Osteoblast (primary cell): Measurements from ENCODE around the gene TAC3. TPM values are rescaled to one million over a fixed set of nuclear protein-coding genes. Genes with fewer than 3 reads are reported as not detected.

Source experiments
- DNase-seq: peaks from one replicate; pipeline ENCODE4 v3.0.0; 2011; ENCODE audit warnings: low spot score, mixed read lengths; ENCODE audit not compliant: insufficient read length; ENCODE audit errors: missing footprints
- H2AFZ ChIP-seq: 2 replicates; pipeline ENCODE4 v1.6.0; 2011; ENCODE audit warnings: mild to moderate bottlenecking, low read length
- H3K27ac ChIP-seq: 2 replicates; pipeline ENCODE4 v1.5.1; 2011; ENCODE audit warnings: mild to moderate bottlenecking, low read depth, low read length, moderate library complexity
- H3K27me3 ChIP-seq: 2 replicates; pipeline ENCODE4 v1.6.0; 2012; ENCODE audit warnings: mild to moderate bottlenecking, control low read depth, inconsistent platforms, low read length, moderate library complexity; ENCODE audit not compliant: insufficient read depth
- H3K36me3 ChIP-seq: 2 replicates; pipeline ENCODE4 v1.5.1; 2011; ENCODE audit warnings: mild to moderate bottlenecking, low read length, control low read depth, moderate library complexity; ENCODE audit not compliant: insufficient read depth
- H3K4me1 ChIP-seq: 2 replicates; pipeline ENCODE4 v1.5.1; 2011; ENCODE audit warnings: mild to moderate bottlenecking, low read length, control low read depth, moderate library complexity; ENCODE audit not compliant: insufficient read depth
- H3K4me2 ChIP-seq: 2 replicates; pipeline ENCODE4 v1.6.0; 2011; ENCODE audit warnings: mild to moderate bottlenecking, low read length; ENCODE audit not compliant: insufficient read depth
- H3K4me3 ChIP-seq: fragments of 200-600 bp; sonication (generic); 3 replicates; pipeline ENCODE4 v1.5.1; 2012; ENCODE audit warnings: mild to moderate bottlenecking, low read length, inconsistent platforms; ENCODE audit not compliant: insufficient read depth
- H3K79me2 ChIP-seq: 2 replicates; pipeline ENCODE4 v1.6.0; 2012; ENCODE audit warnings: mild to moderate bottlenecking, low read length, control low read depth, inconsistent platforms; ENCODE audit not compliant: insufficient read depth
- H3K9me3 ChIP-seq: 2 replicates; pipeline ENCODE4 v1.5.1; 2011; ENCODE audit warnings: low read depth, low read length, control low read depth
- H4K20me1 ChIP-seq: 2 replicates; pipeline ENCODE4 v1.6.0; 2012; ENCODE audit warnings: mild to moderate bottlenecking, low read length, control low read depth; ENCODE audit not compliant: insufficient read depth
- total RNA-seq: library from RNA; depleted of rRNA; stranded (reverse); fragments of >200 nt; gene quantifications from 2 replicates; pipeline ENCODE4 v1.2.3, GENCODE V29; 2012
- TF ChIP-seq, protein P1 (sequence below): IDR thresholded peaks from 2 replicates; pipeline ENCODE4 v1.5.1; 2011; ENCODE audit warnings: mild to moderate bottlenecking, low read depth, low read length, moderate library complexity; ENCODE audit errors: extremely low read depth

TAC3 gene
- total RNA-seq, 1 donor: not detected

DNA sequence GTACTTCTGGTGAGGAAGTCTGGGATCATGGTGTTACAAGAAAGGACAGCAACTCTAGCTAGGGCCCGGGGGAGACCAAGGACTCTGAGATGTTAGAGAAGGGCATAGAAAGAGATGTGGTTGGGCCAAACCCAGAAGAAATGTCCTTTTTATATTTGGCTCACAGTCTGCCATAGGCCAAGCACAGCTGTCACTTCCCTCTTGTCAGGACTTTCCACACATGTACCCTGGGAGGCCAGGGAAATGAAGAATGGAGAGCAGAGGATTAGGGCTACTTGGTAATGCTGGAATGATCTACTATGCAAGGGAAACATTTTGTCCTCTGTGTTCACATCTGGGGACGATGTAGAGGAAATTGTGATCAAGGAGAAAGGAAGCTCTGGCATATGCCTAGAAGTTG, 24.4 kb upstream of the TAC3 start:
- no peak for DNase-seq
- no peaks in the 10 kb centered on the region for H3K36me3 ChIP-seq

DNA sequence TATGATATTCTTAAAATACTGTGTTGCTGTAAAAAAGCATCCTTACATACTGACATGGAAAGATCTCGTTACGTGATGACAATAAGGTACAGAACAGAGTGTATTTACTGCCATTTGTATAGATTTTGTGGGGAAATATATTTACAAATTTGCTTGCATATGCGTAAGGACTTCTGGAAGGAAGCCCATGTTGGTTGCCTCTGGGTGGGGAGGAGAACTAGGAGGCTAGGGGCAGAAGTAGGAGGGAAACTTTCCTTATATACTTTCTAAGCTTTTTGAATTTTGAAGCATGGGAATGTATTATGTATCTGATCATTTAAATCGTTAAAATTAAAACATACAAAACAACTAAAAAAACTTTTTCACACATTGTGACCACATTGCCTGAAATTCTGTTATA, 23.9 kb upstream of the TAC3 start:
- H3K9me3 ChIP-seq: no peaks in the 10 kb centered on the region

More for the DNA sequence above, 24.4 kb upstream of the TAC3 start:
- Histone ChIP-seq H3K4me3 (no peak overlapping the region), H3K27me3 (peaks cover 44% of the 10 kb centered on the region), H4K20me1 (no peaks in the 10 kb centered on the region), H3K4me2 (no peak overlapping the region), H3K9me3 (no peaks in the 10 kb centered on the region), H3K79me2 (no peaks in the 10 kb centered on the region), H3K27ac (no peak overlapping the region), H2AFZ (no peak overlapping the region), H3K4me1 (no peaks in the 10 kb centered on the region)
- TF ChIP-seq, protein P1, sequence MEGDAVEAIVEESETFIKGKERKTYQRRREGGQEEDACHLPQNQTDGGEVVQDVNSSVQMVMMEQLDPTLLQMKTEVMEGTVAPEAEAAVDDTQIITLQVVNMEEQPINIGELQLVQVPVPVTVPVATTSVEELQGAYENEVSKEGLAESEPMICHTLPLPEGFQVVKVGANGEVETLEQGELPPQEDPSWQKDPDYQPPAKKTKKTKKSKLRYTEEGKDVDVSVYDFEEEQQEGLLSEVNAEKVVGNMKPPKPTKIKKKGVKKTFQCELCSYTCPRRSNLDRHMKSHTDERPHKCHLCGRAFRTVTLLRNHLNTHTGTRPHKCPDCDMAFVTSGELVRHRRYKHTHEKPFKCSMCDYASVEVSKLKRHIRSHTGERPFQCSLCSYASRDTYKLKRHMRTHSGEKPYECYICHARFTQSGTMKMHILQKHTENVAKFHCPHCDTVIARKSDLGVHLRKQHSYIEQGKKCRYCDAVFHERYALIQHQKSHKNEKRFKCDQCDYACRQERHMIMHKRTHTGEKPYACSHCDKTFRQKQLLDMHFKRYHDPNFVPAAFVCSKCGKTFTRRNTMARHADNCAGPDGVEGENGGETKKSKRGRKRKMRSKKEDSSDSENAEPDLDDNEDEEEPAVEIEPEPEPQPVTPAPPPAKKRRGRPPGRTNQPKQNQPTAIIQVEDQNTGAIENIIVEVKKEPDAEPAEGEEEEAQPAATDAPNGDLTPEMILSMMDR: no peak

GRCh38 chr12:57039016-57039798, 22.9 kb upstream of the TAC3 start:
- Histone ChIP-seq H3K27ac (no peak overlapping the region), H3K4me1 (no peaks in the 10 kb centered on the region), H2AFZ (no peak overlapping the region), H3K36me3 (no peaks in the 10 kb centered on the region), H3K4me3 (no peak overlapping the region), H4K20me1 (no peaks in the 10 kb centered on the region), H3K9me3 (no peaks in the 10 kb centered on the region), H3K4me2 (no peak overlapping the region), H3K27me3 (peaks cover 48% of the 10 kb centered on the region), H3K79me2 (no peaks in the 10 kb centered on the region)
- DNase-seq: no peak
- TF ChIP-seq, protein P1: no peak

More for the DNA sequence above, 23.9 kb upstream of the TAC3 start:
- TF ChIP-seq, protein P1: no peak
- H4K20me1 ChIP-seq: no peaks in the 10 kb centered on the region
- H3K4me3 ChIP-seq: no peak overlapping the region
- H2AFZ ChIP-seq: no peak overlapping the region
- no peak overlapping the region for H3K4me2 ChIP-seq
- no peaks in the 10 kb centered on the region for H3K36me3 ChIP-seq
- H3K4me1 ChIP-seq: no peaks in the 10 kb centered on the region
- no peak overlapping the region for H3K27ac ChIP-seq
- no peaks in the 10 kb centered on the region for H3K79me2 ChIP-seq
- DNase-seq: no peak
- peaks cover 45% of the 10 kb centered on the region for H3K27me3 ChIP-seq

GRCh38 chr12:57037264-57037663, 20.9 kb upstream of the TAC3 start:
- Histone ChIP-seq H3K27ac (no peak overlapping the region), H3K4me3 (no peak overlapping the region), H3K4me2 (no peak overlapping the region), H3K9me3 (no peaks in the 10 kb centered on the region), H4K20me1 (no peaks in the 10 kb centered on the region), H3K27me3 (peaks cover 37% of the 10 kb centered on the region), H3K79me2 (no peaks in the 10 kb centered on the region), H3K4me1 (no peaks in the 10 kb centered on the region), H2AFZ (no peak overlapping the region), H3K36me3 (no peaks in the 10 kb centered on the region)
- DNase-seq: no peak
- TF ChIP-seq, protein P1: no peak
